ENCODE results near the gene ABHD2.
A peak's percentile ranks its signal among the peaks of the same experiment; 100 is the strongest.

The ABHD2 gene

GRCh38 chr15:89099968-89100367 lies 11.7 kb downstream of the ABHD2 start:
- no peak for DNase-seq (ENCODE audit: low read depth)

GRCh38 chr15:89101302-89102193 lies 13.3 kb downstream of the ABHD2 start:
- DNase-seq (ENCODE audit: low read depth) = peak; percentile 99

GRCh38 chr15:89103481-89104171 lies 15.4 kb downstream of the ABHD2 start:
- no peak for DNase-seq (ENCODE audit: low read depth)

GRCh38 chr15:89104172-89104564 lies 15.9 kb downstream of the ABHD2 start:
- no peak for DNase-seq (ENCODE audit: low read depth)

- DNase-seq (ENCODE audit: low read depth) = peak; percentile 98
Observed at GRCh38 chr15:89105147-89105546, 16.9 kb downstream of the ABHD2 start.

- no peak for DNase-seq (ENCODE audit: low read depth)
Observed at GRCh38 chr15:89106200-89106599, 17.9 kb downstream of the ABHD2 start.

GRCh38 chr15:89107984-89108383 lies 19.7 kb downstream of the ABHD2 start:
- DNase-seq (ENCODE audit: low read depth) = no peak

GRCh38 chr15:89108835-89109234 lies 20.6 kb downstream of the ABHD2 start:
- DNase-seq (ENCODE audit: low read depth) = no peak

GRCh38 chr15:89109238-89109637 lies 21.0 kb downstream of the ABHD2 start:
- no peak for DNase-seq (ENCODE audit: low read depth)

GRCh38 chr15:89110060-89110459 lies 21.8 kb downstream of the ABHD2 start:
- no peak for DNase-seq (ENCODE audit: low read depth)

GRCh38 chr15:89111352-89111751 lies 23.1 kb downstream of the ABHD2 start:
- DNase-seq (ENCODE audit: low read depth) = no peak

- DNase-seq (ENCODE audit: low read depth) = no peak
Observed at GRCh38 chr15:89111961-89112340, 23.7 kb downstream of the ABHD2 start.

- no peak for DNase-seq (ENCODE audit: low read depth)
Observed at GRCh38 chr15:89112341-89112971, 24.2 kb downstream of the ABHD2 start.

GRCh38 chr15:89113296-89114024 lies 25.2 kb downstream of the ABHD2 start:
- no peak for DNase-seq (ENCODE audit: low read depth)

GRCh38 chr15:89114990-89115389 lies 26.7 kb downstream of the ABHD2 start:
- peak; percentile 80 for DNase-seq (ENCODE audit: low read depth)

GRCh38 chr15:89115547-89115946 lies 27.3 kb downstream of the ABHD2 start:
- peak; percentile 54 for DNase-seq (ENCODE audit: low read depth)

- DNase-seq (ENCODE audit: low read depth) = no peak
Observed at GRCh38 chr15:89116404-89116803, 28.1 kb downstream of the ABHD2 start.

- DNase-seq (ENCODE audit: low read depth) = no peak
Observed at GRCh38 chr15:89117790-89118189, 29.5 kb downstream of the ABHD2 start.

- no peak for DNase-seq (ENCODE audit: low read depth)
Observed at GRCh38 chr15:89118481-89118989, 30.3 kb downstream of the ABHD2 start.

- peak; percentile 93 for DNase-seq (ENCODE audit: low read depth)
Observed at GRCh38 chr15:89119489-89120478, 31.5 kb downstream of the ABHD2 start.
